GM23338 (cell line): Measurements from ENCODE around the gene METTL24. TPM values are rescaled to one million over a fixed set of nuclear protein-coding genes. Genes with fewer than 3 reads are reported as not detected.
A peak's percentile ranks its signal among the peaks of the same experiment; 100 is the strongest.

Experiments
- ATAC-seq: fragments of 200-7000 bp; cut with Tn5 transposase; 3 replicates; pipeline ENCODE4 v1.9.1; 2020
- DNase-seq: peaks from one replicate; pipeline ENCODE4 v3.0.0-alpha.2; 2015; ENCODE audit warnings: low spot score
- H2AFZ ChIP-seq: fragments of 200-600 bp; sonication (generic); 2 replicates; pipeline ENCODE4 v1.8.0; 2016; ENCODE audit warnings: antibody characterized with exemption, mild to moderate bottlenecking, moderate library complexity
- H3F3A ChIP-seq: fragments of 200-600 bp; sonication (generic); replicated peaks from 2 replicates; pipeline ENCODE4 v1.8.0; 2017; ENCODE audit warnings: antibody characterized with exemption, mixed run types, low read depth
- H3K27ac ChIP-seq: fragments of 200-600 bp; sonication (generic); 2 replicates; pipeline ENCODE4 v1.6.1; 2016; ENCODE audit warnings: low read depth
- H3K27me3 ChIP-seq: fragments of 200-600 bp; sonication (generic); 2 replicates; pipeline ENCODE4 v1.8.0; 2016; ENCODE audit warnings: mild to moderate bottlenecking, mixed run types, moderate library complexity; ENCODE audit not compliant: insufficient read depth
- H3K36me3 ChIP-seq: fragments of 200-600 bp; sonication (generic); 2 replicates; pipeline ENCODE4 v1.8.0; 2016; ENCODE audit warnings: mild to moderate bottlenecking; ENCODE audit not compliant: insufficient read depth
- H3K4me1 ChIP-seq: fragments of 200-600 bp; sonication (generic); 2 replicates; pipeline ENCODE4 v1.8.0; 2016; ENCODE audit warnings: mild to moderate bottlenecking, moderate library complexity; ENCODE audit not compliant: insufficient read depth
- H3K4me2 ChIP-seq: fragments of 200-600 bp; sonication (generic); 2 replicates; pipeline ENCODE4 v1.7.1; 2017; ENCODE audit warnings: mixed run types
- H3K4me3 ChIP-seq: fragments of 200-600 bp; sonication (generic); 2 replicates; pipeline ENCODE4 v1.6.1; 2016; ENCODE audit warnings: mixed run types
- H3K79me2 ChIP-seq: fragments of 200-600 bp; sonication (generic); replicated peaks from 2 replicates; pipeline ENCODE4 v1.8.0; 2017; ENCODE audit warnings: mild to moderate bottlenecking; ENCODE audit not compliant: insufficient read depth
- H3K9me2 ChIP-seq: fragments of 200-600 bp; sonication (generic); 2 replicates; pipeline ENCODE4 v1.8.0; 2017; ENCODE audit not compliant: insufficient read depth
- H4K20me1 ChIP-seq: fragments of 200-600 bp; sonication (generic); replicated peaks from 2 replicates; pipeline ENCODE4 v1.8.0; 2017; ENCODE audit warnings: mild to moderate bottlenecking; ENCODE audit not compliant: insufficient read depth
- H3K27ac Mint-ChIP-seq: 2 replicates; pipeline ENCODE4 v1.8.0; 2020; ENCODE audit warnings: inconsistent platforms, mild to moderate bottlenecking, moderate library complexity, mixed read lengths
- H3K27me3 Mint-ChIP-seq: 3 replicates; pipeline ENCODE4 v1.8.0; 2022; ENCODE audit warnings: low read depth, mild to moderate bottlenecking, moderate library complexity, mixed read lengths, inconsistent platforms; ENCODE audit not compliant: insufficient read depth, poor library complexity
- H3K36me3 Mint-ChIP-seq: 3 replicates; pipeline ENCODE4 v1.8.0; 2021; ENCODE audit warnings: low read depth, mild to moderate bottlenecking, inconsistent platforms, moderate library complexity, mixed read lengths
- H3K4me1 Mint-ChIP-seq: 3 replicates; pipeline ENCODE4 v1.8.0; 2020; ENCODE audit warnings: mild to moderate bottlenecking, inconsistent platforms, mixed read lengths
- H3K4me3 Mint-ChIP-seq: 3 replicates; pipeline ENCODE4 v1.8.0; 2021; ENCODE audit warnings: moderate library complexity, mild to moderate bottlenecking, inconsistent platforms, mixed read lengths
- H3K9me3 Mint-ChIP-seq: 3 replicates; pipeline ENCODE4 v1.8.0; 2020; ENCODE audit warnings: moderate library complexity, mild to moderate bottlenecking, inconsistent platforms, mixed read lengths
- CREB1 ChIP-seq: fragments of 250-450 bp; sonication (Bioruptor Pico); IDR thresholded peaks from 2 replicates; pipeline ENCODE4 v1.5.0; 2020; ENCODE audit warnings: low read depth, mild to moderate bottlenecking, moderate library complexity
- CTCF ChIP-seq, 2 experiments: fragments of 200-600 bp in 1 of 2; sonication (generic) in 1 of 2; conservative IDR thresholded peaks; 2 replicates each; pipeline versions ENCODE4 v1.5.1 to v1.6.1; 2016 to 2017; ENCODE audit warnings: antibody characterized with exemption in 2 of 2, low read depth in 2 of 2, mild to moderate bottlenecking in 2 of 2, moderate library complexity in 1 of 2
- ETS1 ChIP-seq: IDR thresholded peaks from 2 replicates; pipeline ENCODE4 v1.6.1; 2016; ENCODE audit warnings: antibody characterized with exemption
- EZH2 ChIP-seq: fragments of 200-600 bp; sonication (generic); IDR thresholded peaks from one replicate; pipeline ENCODE4 v1.8.0; 2017; ENCODE audit warnings: antibody characterized with exemption, mild to moderate bottlenecking, low read depth; ENCODE audit not compliant: unreplicated experiment
- EZH2phosphoT487 ChIP-seq: fragments of 200-600 bp; sonication (generic); IDR thresholded peaks from one replicate; pipeline ENCODE4 v1.8.1; 2018; ENCODE audit warnings: antibody characterized with exemption; ENCODE audit not compliant: unreplicated experiment
- JUNB ChIP-seq: IDR thresholded peaks from one replicate; pipeline ENCODE4 v1.6.1; 2016; ENCODE audit warnings: antibody characterized with exemption; ENCODE audit not compliant: unreplicated experiment
- NANOG ChIP-seq: IDR thresholded peaks from 2 replicates; pipeline ENCODE4 v1.6.1; 2016; ENCODE audit warnings: antibody characterized with exemption, borderline replicate concordance
- REST ChIP-seq: IDR thresholded peaks from one replicate; pipeline ENCODE4 v1.6.1; 2018; ENCODE audit warnings: antibody characterized with exemption; ENCODE audit not compliant: unreplicated experiment
- STAT1 ChIP-seq: IDR thresholded peaks from one replicate; pipeline ENCODE4 v1.6.1; 2016; ENCODE audit warnings: antibody characterized with exemption; ENCODE audit not compliant: unreplicated experiment
- ZNF114 ChIP-seq: fragments of 250-450 bp; sonication (Bioruptor Pico); IDR thresholded peaks from 2 replicates; pipeline ENCODE4 v1.5.0; 2020; ENCODE audit warnings: mild to moderate bottlenecking, moderate library complexity
- ZNF331 ChIP-seq: fragments of 250-450 bp; sonication (Bioruptor Pico); IDR thresholded peaks from 2 replicates; pipeline ENCODE4 v1.5.0; 2020; ENCODE audit warnings: low read depth, mild to moderate bottlenecking, moderate library complexity
- polyA plus RNA-seq: library from polyadenylated mRNA; unstranded; fragments of >200 nt; fragmentation: Nextera tagmentation; extraction: Ambion mirVana; gene quantifications from 2 replicates; pipeline ENCODE4 v1.2.1, GENCODE V29; 2016
- total RNA-seq: library from RNA; depleted of rRNA; stranded (reverse); fragments of >200 nt; shearing (Covaris generic); gene quantifications from 2 replicates; pipeline ENCODE4 v1.2.3, GENCODE V29; 2014

The METTL24 gene
- total and polyA plus RNA-seq, 2 experiments from 2014 or later = 0.35 TPM; not detected in 1

GRCh38 chr6:110334423-110335180 lies 23.5 kb downstream of the METTL24 start:
- H3K27me3 Mint-ChIP-seq = peaks cover 8% of the 10 kb centered on the region
- 0 out of 2 replicates have a peak overlapping the region, but pooled peaks have one; percentile 47 for H2AFZ ChIP-seq
- H3K27ac Mint-ChIP-seq = no peak overlapping the region
- H3K4me3 Mint-ChIP-seq = no peak overlapping the region
- H4K20me1 ChIP-seq = no peaks in the 10 kb centered on the region
- H3K79me2 ChIP-seq = no peaks in the 10 kb centered on the region
- H3K9me2 ChIP-seq = no peaks in the 10 kb centered on the region
- peaks cover 13% of the 10 kb centered on the region for H3K4me1 Mint-ChIP-seq
- peaks cover 6% of the 10 kb centered on the region for H3K4me1 ChIP-seq
- H3F3A ChIP-seq = no peaks in the 10 kb centered on the region
- H3K4me2 ChIP-seq = no peak overlapping the region
- DNase-seq (no peak), ATAC-seq (no peak)
- TF ChIP-seq EZH2phosphoT487 = no peak
- TF ChIP-seq STAT1 = no peak
- TF ChIP-seq JUNB = no peak
- no peak for TF ChIP-seq ETS1
- TF ChIP-seq NANOG = no peak
- TF ChIP-seq REST = no peak
- no peak for TF ChIP-seq CTCF (conservative IDR thresholded peaks at IDR 0.05; ENCODE audit: low read depth in 2 of 2)
- H3K36me3 Mint-ChIP-seq = no peaks in the 10 kb centered on the region
- no peak overlapping the region for H3K27ac ChIP-seq
- H3K9me3 Mint-ChIP-seq = no peaks in the 10 kb centered on the region
- no peaks in the 10 kb centered on the region for H3K36me3 ChIP-seq
- H3K27me3 ChIP-seq = no peaks in the 10 kb centered on the region
- H3K4me3 ChIP-seq = no peak overlapping the region

- Histone ChIP-seq H4K20me1 (no peaks in the 10 kb centered on the region), H2AFZ (no peak overlapping the region; the same call in 1 of the 2 replicates), H3K79me2 (no peaks in the 10 kb centered on the region), H3K4me2 (no peak overlapping the region), H3K9me2 (no peaks in the 10 kb centered on the region), H3F3A (no peaks in the 10 kb centered on the region), H3K27ac (no peak overlapping the region), H3K4me1 (peaks cover 25% of the 10 kb centered on the region), H3K4me3 (no peak overlapping the region), H3K27me3 (no peaks in the 10 kb centered on the region), H3K36me3 (no peaks in the 10 kb centered on the region)
- no peaks in the 10 kb centered on the region for H3K36me3 Mint-ChIP-seq
- DNase-seq (no peak), ATAC-seq (no peak)
- peaks cover 12% of the 10 kb centered on the region for H3K27me3 Mint-ChIP-seq
- no peak overlapping the region for H3K4me3 Mint-ChIP-seq
- H3K4me1 Mint-ChIP-seq = peaks cover 35% of the 10 kb centered on the region
- no peak overlapping the region for H3K27ac Mint-ChIP-seq
- H3K9me3 Mint-ChIP-seq = no peaks in the 10 kb centered on the region
- TF ChIP-seq CTCF (conservative IDR thresholded peaks at IDR 0.05; ENCODE audit: low read depth in 2 of 2) (no peak), ETS1 (no peak), ZNF114 (CRISPR knock-in tag) (no peak), CREB1 (no peak), EZH2 (no peak), NANOG (no peak), ZNF331 (CRISPR knock-in tag) (no peak)
Observed at GRCh38 chr6:110332281-110332680, 25.9 kb downstream of the METTL24 start.
